22Rv1 (cell line): Measurements from ENCODE around the gene TSKU.

Experiments
- H3K27ac ChIP-seq: fragments of 450-650 bp; 2 replicates; pipeline ENCODE4 v1.5.1; 2017
- ZFX ChIP-seq: fragments of 450-650 bp; IDR thresholded peaks from 2 replicates; pipeline ENCODE4 v1.6.1; 2017; ENCODE audit warnings: antibody characterized with exemption, borderline replicate concordance
- TF ChIP-seq, protein P1 (sequence below): fragments of 450-650 bp; IDR thresholded peaks from 2 replicates; pipeline ENCODE4 v1.5.1; 2017; ENCODE audit warnings: mild to moderate bottlenecking

Gene TSKU

DNA sequence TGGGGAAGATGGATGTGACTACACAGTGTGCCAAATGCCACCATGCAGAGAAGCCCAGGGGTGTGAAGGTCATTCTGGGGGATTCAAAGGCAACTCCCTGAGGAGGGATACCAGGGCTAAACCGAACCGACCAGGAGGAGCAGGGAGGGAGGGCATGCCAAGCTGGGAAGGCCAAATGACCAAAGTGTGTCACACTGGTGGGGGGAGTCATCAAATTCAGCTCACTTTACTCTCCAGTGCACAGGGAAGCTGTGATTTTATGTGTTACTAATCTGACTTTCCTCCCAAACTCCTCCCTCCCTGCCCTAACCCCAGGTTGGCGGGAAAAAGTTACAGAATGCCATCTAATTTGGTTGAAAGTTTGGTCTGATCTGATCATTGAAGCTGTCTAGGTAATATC, 29.7 kb upstream of the TSKU start:
- no peak overlapping the region for H3K27ac ChIP-seq
- TF ChIP-seq ZFX: no peak
- TF ChIP-seq, protein P1, sequence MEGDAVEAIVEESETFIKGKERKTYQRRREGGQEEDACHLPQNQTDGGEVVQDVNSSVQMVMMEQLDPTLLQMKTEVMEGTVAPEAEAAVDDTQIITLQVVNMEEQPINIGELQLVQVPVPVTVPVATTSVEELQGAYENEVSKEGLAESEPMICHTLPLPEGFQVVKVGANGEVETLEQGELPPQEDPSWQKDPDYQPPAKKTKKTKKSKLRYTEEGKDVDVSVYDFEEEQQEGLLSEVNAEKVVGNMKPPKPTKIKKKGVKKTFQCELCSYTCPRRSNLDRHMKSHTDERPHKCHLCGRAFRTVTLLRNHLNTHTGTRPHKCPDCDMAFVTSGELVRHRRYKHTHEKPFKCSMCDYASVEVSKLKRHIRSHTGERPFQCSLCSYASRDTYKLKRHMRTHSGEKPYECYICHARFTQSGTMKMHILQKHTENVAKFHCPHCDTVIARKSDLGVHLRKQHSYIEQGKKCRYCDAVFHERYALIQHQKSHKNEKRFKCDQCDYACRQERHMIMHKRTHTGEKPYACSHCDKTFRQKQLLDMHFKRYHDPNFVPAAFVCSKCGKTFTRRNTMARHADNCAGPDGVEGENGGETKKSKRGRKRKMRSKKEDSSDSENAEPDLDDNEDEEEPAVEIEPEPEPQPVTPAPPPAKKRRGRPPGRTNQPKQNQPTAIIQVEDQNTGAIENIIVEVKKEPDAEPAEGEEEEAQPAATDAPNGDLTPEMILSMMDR: no peak

DNA sequence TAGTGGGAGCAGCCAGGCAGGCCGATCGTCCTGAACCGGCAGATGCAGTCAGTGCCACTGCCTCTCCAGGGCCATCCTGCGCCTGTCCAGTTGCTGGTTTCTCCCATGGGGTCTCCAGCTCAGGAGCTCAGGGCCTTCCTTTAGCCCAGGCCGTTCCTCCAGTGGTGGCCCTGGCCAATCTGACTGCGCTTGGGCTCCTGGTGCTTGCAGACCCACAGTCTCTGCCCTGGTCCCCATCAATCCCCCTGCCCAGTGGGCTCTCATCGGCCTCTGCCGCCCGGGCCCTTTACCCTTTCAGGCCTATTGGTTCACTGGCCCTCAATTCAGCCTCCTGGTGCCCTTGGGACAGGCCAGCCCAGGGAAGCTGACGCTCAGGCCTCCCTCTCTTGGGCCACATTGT, 29.2 kb upstream of the TSKU start:
- no peak overlapping the region for H3K27ac ChIP-seq
- TF ChIP-seq, protein P1: no peak
- no peak for TF ChIP-seq ZFX

DNA sequence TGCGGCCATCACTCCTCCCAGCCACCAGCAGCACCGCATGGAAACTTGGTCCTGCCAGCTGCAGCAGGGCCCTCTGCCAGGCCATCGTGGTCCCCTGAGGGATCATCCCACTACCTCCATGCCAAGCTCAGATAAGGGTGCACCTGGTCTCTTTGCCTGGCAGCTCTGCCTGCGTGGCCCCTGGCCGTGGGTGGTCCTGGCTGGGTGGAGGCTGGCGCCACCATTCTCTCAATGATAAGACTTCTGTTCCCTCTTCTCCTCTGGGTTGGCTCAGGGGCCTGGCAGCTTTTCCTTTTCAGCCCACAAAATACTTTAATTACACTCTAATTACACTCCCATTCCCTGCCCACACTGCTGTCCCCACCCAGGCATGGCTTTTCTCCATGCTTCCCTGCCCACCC, 26.8 kb upstream of the TSKU start:
- no peak overlapping the region for H3K27ac ChIP-seq
- TF ChIP-seq, protein P1: no peak
- TF ChIP-seq ZFX: no peak

DNA sequence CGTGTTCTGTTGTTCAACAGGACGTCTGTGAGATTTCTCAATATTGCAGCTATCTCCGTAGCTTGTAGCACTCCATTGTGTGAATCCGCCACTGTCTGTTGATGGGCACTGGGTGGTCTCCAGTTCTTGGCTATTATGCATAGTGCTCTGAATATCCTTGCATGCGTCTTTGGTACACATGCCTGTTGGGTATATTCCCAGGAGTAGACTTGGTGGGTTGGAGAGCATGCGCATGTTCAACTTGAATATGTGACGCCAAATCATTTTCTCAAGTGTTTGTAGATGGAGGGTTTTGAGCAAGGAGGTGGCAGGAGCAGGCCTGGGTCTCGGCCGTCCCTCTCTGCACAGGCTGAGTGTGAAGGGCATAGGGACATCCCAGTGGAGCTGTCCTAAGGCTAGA, 24.8 kb upstream of the TSKU start:
- H3K27ac ChIP-seq: no peak overlapping the region
- TF ChIP-seq, protein P1: no peak
- TF ChIP-seq ZFX: no peak

DNA sequence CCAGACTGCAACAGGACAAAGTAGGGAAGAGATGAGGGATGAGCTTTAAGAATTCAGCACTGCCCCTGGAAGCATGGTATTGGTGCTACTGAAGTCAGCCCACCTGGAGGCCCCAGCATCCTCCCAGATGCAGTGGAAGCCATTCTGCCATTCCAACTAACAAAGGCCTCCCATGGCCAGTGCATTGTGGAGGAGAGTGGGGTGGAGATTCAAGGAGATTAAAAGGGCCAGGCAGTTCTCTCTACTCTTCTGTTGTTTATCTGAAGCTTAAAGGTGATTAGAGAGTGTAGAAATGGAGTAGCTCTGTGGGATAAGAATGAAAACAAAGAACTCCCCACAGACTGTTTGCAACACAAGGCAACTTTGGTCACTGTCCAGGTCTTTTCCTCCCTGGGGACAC, 24.1 kb upstream of the TSKU start:
- TF ChIP-seq, protein P1: no peak
- TF ChIP-seq ZFX: no peak
- H3K27ac ChIP-seq: no peak overlapping the region

DNA sequence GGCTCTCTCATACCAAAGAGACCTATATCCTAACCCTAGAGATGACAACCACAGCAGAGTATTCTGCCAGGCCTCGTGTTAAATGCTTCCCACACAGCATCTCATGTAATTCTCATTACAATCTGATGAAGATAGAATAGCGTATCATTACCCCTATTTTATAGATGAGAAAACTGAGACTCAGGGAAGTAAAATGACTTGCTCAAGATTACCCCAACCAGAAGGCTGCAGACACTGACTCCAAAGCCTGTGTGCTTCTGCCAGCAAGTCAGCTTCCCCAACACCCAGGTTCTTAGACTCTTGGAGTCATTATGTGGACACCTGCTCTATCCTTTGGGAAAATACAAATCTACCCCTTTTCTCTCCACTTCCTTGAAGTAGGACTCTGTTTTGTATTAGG, 23.6 kb upstream of the TSKU start:
- H3K27ac ChIP-seq: no peak overlapping the region
- TF ChIP-seq ZFX: no peak
- TF ChIP-seq, protein P1: no peak

DNA sequence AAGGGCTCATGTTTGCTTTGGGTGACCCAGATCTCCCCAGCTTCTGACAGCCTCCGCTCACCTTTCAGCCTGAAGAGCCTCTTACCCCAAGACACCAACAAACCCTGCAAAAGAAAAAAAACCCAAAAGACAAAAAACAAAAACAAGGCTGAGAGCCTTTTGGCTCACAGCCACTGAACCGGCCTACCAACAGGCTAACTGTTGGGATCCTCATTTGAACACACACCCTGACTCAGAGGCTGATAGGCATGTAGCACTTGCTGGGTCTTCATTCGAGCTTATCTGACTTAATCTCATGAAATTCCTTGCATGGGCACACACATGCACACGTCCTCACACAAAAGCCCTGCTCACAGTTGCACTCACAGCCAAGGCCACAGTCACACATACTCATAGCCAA, 22.9 kb upstream of the TSKU start:
- TF ChIP-seq, protein P1: no peak
- TF ChIP-seq ZFX: no peak
- H3K27ac ChIP-seq: no peak overlapping the region
